Fibroblast of lung (primary cell): ENCODE results near the gene LAYN. TPM values are rescaled to one million over a fixed set of nuclear protein-coding genes. Genes with fewer than 3 reads are reported as not detected.

Source experiments
- DNase-seq, 2 donors: peaks; one replicate each; pipeline versions ENCODE4 v3.0.0 to v3.0.0-alpha.2; 2010; ENCODE audit warnings: low read depth in 2 of 2
- H2AFZ ChIP-seq: 2 replicates; pipeline ENCODE4 v1.5.1; 2012; ENCODE audit warnings: low read length, control low read depth, inconsistent platforms
- H3K27ac ChIP-seq: 2 replicates; pipeline ENCODE4 v1.5.1; 2011; ENCODE audit warnings: low read length, control low read depth; ENCODE audit not compliant: insufficient read depth
- H3K27me3 ChIP-seq: 2 replicates; pipeline ENCODE4 v1.5.1; 2011; ENCODE audit warnings: mild to moderate bottlenecking, low read length; ENCODE audit not compliant: control insufficient read depth, insufficient read depth
- H3K36me3 ChIP-seq: 2 replicates; pipeline ENCODE4 v1.5.1; 2011; ENCODE audit warnings: low read length; ENCODE audit not compliant: control insufficient read depth, insufficient read depth
- H3K4me1 ChIP-seq: 2 replicates; pipeline ENCODE4 v1.5.1; 2011; ENCODE audit warnings: low read length; ENCODE audit not compliant: control insufficient read depth, insufficient read depth; ENCODE audit errors: extremely low read depth
- H3K4me2 ChIP-seq: 2 replicates; pipeline ENCODE4 v1.5.1; 2011; ENCODE audit warnings: low read length, control low read depth; ENCODE audit not compliant: insufficient read depth; ENCODE audit errors: extremely low read depth
- H3K4me3 ChIP-seq, 4 experiments: fragments of 200-600 bp in 1 of 4; sonication (generic) in 1 of 4; replicated peaks in 1 of 4; 2 replicates each; pipeline ENCODE4 v1.5.1; 2011 to 2016; ENCODE audit warnings: low read length in 4 of 4, low read depth in 3 of 4, mild to moderate bottlenecking in 3 of 4, control low read depth in 2 of 4, inconsistent platforms in 1 of 4, mixed read lengths in 1 of 4; ENCODE audit not compliant: insufficient read depth in 1 of 4; ENCODE audit errors: control extremely low read depth in 1 of 4
- H3K79me2 ChIP-seq: 2 replicates; pipeline ENCODE4 v1.5.1; 2012; ENCODE audit warnings: mild to moderate bottlenecking, low read length, inconsistent platforms; ENCODE audit not compliant: control insufficient read depth, insufficient read depth
- H3K9ac ChIP-seq: 2 replicates; pipeline ENCODE4 v1.5.1; 2011; ENCODE audit warnings: mild to moderate bottlenecking, low read length, control low read depth; ENCODE audit not compliant: insufficient read depth
- H3K9me3 ChIP-seq: 2 replicates; pipeline ENCODE4 v1.5.1; 2012; ENCODE audit warnings: low read depth, low read length; ENCODE audit not compliant: control insufficient read depth, insufficient read depth
- H4K20me1 ChIP-seq: 2 replicates; pipeline ENCODE4 v1.5.1; 2011; ENCODE audit warnings: low read length; ENCODE audit not compliant: control insufficient read depth, insufficient read depth; ENCODE audit errors: extremely low read depth
- CTCF ChIP-seq, 2 donors: IDR thresholded peaks in 1 of 2; conservative IDR thresholded peaks in 1 of 2; 1 replicate in 1 of 2; 2 replicates in 1 of 2; pipeline ENCODE4 v1.5.1; 2011 to 2012; ENCODE audit warnings: low read length in 2 of 2, control low read depth in 1 of 2, inconsistent platforms in 1 of 2, low read depth in 1 of 2, mild to moderate bottlenecking in 1 of 2
- EZH2 ChIP-seq: IDR thresholded peaks from 2 replicates; pipeline ENCODE4 v1.5.1; 2012; ENCODE audit warnings: low read length, control low read depth, mild to moderate bottlenecking; ENCODE audit errors: missing control alignments
- polyA plus RNA-seq, 2 donors: library from polyadenylated mRNA; depleted of rRNA in 1 of 2; stranded (reverse) in 1 of 2; unstranded in 1 of 2; fragments of >200 nt; gene quantifications; 2 replicates each; pipeline ENCODE4 v1.2.1, GENCODE V29; 2011 to 2012; ENCODE audit warnings: missing spikeins in 1 of 2
- total RNA-seq: library from RNA; depleted of rRNA; stranded (reverse); fragments of >200 nt; gene quantifications from 2 replicates; pipeline ENCODE4 v1.2.1, GENCODE V29; 2014

LAYN gene
- total and polyA plus RNA-seq, 2 donors (not counting 1 experiment from before 2014, with no cell fraction given), result 117 to 140 TPM

- no peak overlapping the region for H3K4me2 ChIP-seq
- H3K4me3 ChIP-seq, result no peak overlapping the region
- H3K27ac ChIP-seq, result no peak overlapping the region
- H3K9me3 ChIP-seq, result no peaks in the 10 kb centered on the region
- no peaks in the 10 kb centered on the region for H3K36me3 ChIP-seq
- no peaks in the 10 kb centered on the region for H3K79me2 ChIP-seq
- H3K27me3 ChIP-seq, result no peaks in the 10 kb centered on the region
- DNase-seq, result no peak
- no peak overlapping the region for H2AFZ ChIP-seq
- TF ChIP-seq EZH2 (no peak), CTCF (conservative IDR thresholded peaks at IDR 0.05 in 1 of 2, IDR thresholded peaks at IDR 0.05 in 1 of 2; ENCODE audit: low read depth in 1 of 2, low read length in 2 of 2) (no peak)
- no peaks in the 10 kb centered on the region for H4K20me1 ChIP-seq
- peaks cover 6% of the 10 kb centered on the region for H3K4me1 ChIP-seq
- H3K9ac ChIP-seq, result no peak overlapping the region
Observed at GRCh38 chr11:111524056-111524455, 16.5 kb upstream of the LAYN start.

- Histone ChIP-seq H3K27ac (no peak overlapping the region), H3K36me3 (no peaks in the 10 kb centered on the region), H3K79me2 (no peaks in the 10 kb centered on the region), H4K20me1 (no peaks in the 10 kb centered on the region), H3K27me3 (no peaks in the 10 kb centered on the region), H3K9ac (no peak overlapping the region), H2AFZ (no peak overlapping the region), H3K9me3 (no peaks in the 10 kb centered on the region), H3K4me3 (no peak overlapping the region), H3K4me1 (peaks cover 6% of the 10 kb centered on the region), H3K4me2 (no peak overlapping the region)
- TF ChIP-seq EZH2 (no peak), CTCF (conservative IDR thresholded peaks at IDR 0.05 in 1 of 2, IDR thresholded peaks at IDR 0.05 in 1 of 2; ENCODE audit: low read depth in 1 of 2, low read length in 2 of 2) (no peak)
- DNase-seq, result no peak
Observed at GRCh38 chr11:111525456-111525855, 15.1 kb upstream of the LAYN start.

- Histone ChIP-seq H2AFZ (no peak overlapping the region), H3K27me3 (no peaks in the 10 kb centered on the region), H3K27ac (no peak overlapping the region), H3K36me3 (no peaks in the 10 kb centered on the region), H4K20me1 (no peaks in the 10 kb centered on the region), H3K9me3 (no peaks in the 10 kb centered on the region), H3K4me3 (no peak overlapping the region), H3K79me2 (no peaks in the 10 kb centered on the region), H3K9ac (no peak overlapping the region), H3K4me2 (no peak overlapping the region), H3K4me1 (peaks cover 9% of the 10 kb centered on the region)
- DNase-seq, result peak; percentile 49 to 89
- TF ChIP-seq CTCF (conservative IDR thresholded peaks at IDR 0.05 in 1 of 2, IDR thresholded peaks at IDR 0.05 in 1 of 2; ENCODE audit: low read depth in 1 of 2, low read length in 2 of 2), result no peak
- TF ChIP-seq EZH2, result no peak
Observed at GRCh38 chr11:111526501-111526900, 14.0 kb upstream of the LAYN start.
